Measurements from ENCODE around the gene PPP1R12B. TPM values are rescaled to one million over a fixed set of nuclear protein-coding genes. Genes with fewer than 3 reads are reported as not detected.
"Not testable (repeated sequence)": the region's sequence is repeated elsewhere in the genome, so short reads cannot be mapped to it uniquely, and the experiment has no call there.

PPP1R12B gene
- polyA plus RNA-seq, 4 donors, result 15.9 to 27.4 (median 24.2) TPM

GRCh38 chr1:202397256-202397655 lies 48.8 kb downstream of the PPP1R12B start:
- no peak for DNase-seq (ENCODE audit: low read depth in 4 of 4, low spot score in 2 of 4)

GRCh38 chr1:202398439-202398838 lies 49.9 kb downstream of the PPP1R12B start:
- not testable (repeated sequence) for DNase-seq (ENCODE audit: low read depth in 4 of 4, low spot score in 2 of 4)

DNA sequence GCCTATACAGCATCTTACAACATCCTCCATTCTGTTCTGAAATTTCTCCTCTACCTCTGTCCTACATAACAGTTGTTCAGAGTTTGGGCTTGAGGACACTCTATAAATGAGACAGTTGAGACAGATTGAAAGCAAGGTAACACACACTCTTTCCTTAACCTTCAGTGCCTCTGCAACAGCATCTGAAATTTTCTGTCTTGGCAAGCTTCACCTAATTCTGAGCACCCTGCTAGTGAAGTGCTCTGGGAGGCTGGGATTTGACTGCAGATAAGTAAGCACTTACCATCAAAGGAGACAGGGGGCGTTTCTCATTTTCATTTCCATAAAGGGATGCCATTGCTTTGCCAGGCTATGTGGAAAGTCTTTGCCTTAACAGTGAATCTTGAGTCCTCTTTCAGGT lies 53.3 kb downstream of the PPP1R12B start:
- DNase-seq (ENCODE audit: low read depth in 4 of 4, low spot score in 2 of 4), result not testable (repeated sequence)

DNA sequence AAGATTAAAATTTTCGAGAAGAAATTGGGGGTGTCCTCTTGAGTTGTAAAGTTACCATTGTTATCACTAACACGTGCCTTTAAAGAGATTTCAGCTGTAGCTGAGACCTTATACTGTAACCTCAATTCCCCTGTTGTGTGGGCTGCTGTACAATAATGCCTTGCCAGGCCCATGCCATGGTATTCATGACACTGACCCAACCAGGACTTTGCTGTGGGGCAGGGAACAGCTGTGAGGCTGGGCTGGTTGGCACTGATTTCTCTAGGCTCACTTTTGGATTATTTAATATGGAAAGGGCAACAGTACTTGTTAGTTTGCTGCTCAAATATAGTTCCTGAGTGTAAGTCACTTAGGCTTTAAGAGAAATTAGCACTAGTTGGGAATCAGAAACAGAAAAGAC lies 54.9 kb downstream of the PPP1R12B start:
- DNase-seq (ENCODE audit: low read depth in 4 of 4, low spot score in 2 of 4), result not testable (repeated sequence)

GRCh38 chr1:202405928-202406327 lies 57.4 kb downstream of the PPP1R12B start:
- no peak for DNase-seq (ENCODE audit: low read depth in 4 of 4, low spot score in 2 of 4)

GRCh38 chr1:202406896-202407295 lies 58.4 kb downstream of the PPP1R12B start:
- not testable (repeated sequence) for DNase-seq (ENCODE audit: low read depth in 4 of 4, low spot score in 2 of 4)

DNA sequence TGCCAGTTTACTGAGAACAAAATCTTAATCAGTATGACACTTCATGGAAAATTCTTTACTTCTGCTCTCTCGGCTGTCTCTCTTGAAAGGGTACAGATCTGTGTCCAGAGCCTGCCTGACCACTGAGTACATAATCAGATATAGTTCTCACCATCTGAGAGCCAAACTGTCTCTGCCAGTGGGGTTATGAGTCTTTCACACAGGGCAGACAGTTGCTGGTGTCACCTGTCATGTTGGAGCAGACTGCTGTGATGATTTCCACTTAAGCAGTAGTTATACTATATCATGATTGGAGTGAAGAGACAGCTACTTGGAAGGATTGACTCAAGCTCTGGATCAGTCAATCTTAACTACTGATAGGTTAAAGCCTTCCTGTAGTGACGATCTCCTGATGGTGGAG lies 58.9 kb downstream of the PPP1R12B start:
- DNase-seq (ENCODE audit: low read depth in 4 of 4, low spot score in 2 of 4), result not testable (repeated sequence)

DNA sequence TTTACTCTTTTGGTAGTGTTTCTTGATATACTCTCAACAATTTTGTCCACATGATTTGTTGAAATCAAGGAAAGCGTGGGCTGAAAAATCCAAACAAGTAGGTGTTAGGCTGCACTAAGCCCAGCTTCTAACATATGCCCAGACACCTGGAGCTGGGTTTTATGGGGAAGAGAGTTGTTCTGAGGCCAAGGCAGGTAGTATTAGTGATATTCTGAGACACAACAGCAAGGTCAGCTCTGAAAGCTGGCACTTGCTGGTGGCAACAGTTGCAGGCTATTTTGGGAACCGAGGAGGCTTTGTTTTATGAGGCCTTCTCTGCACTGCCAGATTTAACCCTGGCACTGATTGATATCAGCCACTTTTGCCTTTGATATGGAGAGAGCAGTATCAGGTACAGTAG lies 61.8 kb downstream of the PPP1R12B start:
- DNase-seq (ENCODE audit: low read depth in 4 of 4, low spot score in 2 of 4), result not testable (repeated sequence)

GRCh38 chr1:202410854-202411357 lies 62.4 kb downstream of the PPP1R12B start:
- DNase-seq (ENCODE audit: low read depth in 4 of 4, low spot score in 2 of 4), result not testable (repeated sequence)

DNA sequence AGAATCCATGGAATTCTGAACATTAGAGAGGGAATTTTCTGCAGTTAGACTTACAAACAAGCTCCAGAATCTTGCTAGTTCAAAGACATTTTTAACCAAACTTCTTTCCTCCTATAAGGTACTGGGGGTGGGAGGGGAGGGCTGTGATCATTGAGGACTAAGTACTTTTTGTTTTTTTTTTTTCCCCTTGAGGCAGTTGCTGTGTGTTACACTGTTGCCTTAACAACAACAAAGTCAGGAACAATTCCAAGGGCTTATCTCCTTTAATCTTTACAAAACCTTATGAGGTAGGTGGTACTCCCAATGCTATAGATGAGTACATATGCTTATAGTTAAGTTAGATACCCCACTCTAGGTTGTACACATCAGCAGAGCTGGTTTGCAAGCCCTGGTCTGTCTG lies 62.9 kb downstream of the PPP1R12B start:
- no peak for DNase-seq (ENCODE audit: low read depth in 4 of 4, low spot score in 2 of 4)

- DNase-seq (ENCODE audit: low read depth in 4 of 4, low spot score in 2 of 4), result not testable (repeated sequence)
Observed at GRCh38 chr1:202412421-202412820, 63.9 kb downstream of the PPP1R12B start.

DNA sequence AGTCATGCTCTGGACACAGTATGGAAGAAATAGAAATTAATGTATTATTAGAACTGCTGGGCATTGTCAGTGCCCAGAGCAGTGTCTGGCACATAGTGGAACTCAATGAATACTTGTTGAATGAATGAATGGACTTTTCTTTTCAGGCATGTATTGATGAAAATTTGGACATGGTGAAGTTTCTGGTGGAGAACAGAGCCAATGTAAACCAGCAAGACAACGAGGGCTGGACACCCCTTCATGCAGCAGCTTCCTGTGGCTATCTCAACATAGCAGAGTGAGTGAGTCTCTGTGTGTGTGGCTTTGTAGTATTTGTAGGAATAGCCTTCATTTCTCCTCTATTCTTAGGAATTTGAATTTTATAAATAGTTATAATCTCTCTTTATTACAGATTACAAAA lies 68.1 kb downstream of the PPP1R12B start:
- DNase-seq (ENCODE audit: low read depth in 4 of 4, low spot score in 2 of 4), result no peak

DNA sequence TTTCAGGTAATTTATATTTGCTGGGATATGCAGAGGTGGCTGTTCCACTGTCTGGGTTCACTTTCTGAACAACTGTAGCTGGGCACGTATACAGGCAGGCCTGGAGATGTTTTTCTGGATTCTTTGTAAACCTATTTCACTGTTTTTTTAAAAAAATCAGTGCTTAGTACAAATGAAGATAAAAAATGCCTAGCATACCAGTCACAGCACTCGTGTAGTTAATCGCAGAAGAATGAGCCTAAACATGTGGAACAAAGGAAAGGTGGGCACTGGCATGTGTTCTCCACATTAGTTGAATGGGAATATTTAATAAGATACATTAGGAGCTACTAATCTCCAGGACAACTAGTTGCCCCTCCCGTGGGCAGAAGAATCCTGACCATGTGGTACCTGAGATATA lies 68.6 kb downstream of the PPP1R12B start:
- not testable (repeated sequence) for DNase-seq (ENCODE audit: low read depth in 4 of 4, low spot score in 2 of 4)

- DNase-seq (ENCODE audit: low read depth in 4 of 4, low spot score in 2 of 4), result not testable (repeated sequence)
Observed at GRCh38 chr1:202417762-202418201, 69.3 kb downstream of the PPP1R12B start.

DNA sequence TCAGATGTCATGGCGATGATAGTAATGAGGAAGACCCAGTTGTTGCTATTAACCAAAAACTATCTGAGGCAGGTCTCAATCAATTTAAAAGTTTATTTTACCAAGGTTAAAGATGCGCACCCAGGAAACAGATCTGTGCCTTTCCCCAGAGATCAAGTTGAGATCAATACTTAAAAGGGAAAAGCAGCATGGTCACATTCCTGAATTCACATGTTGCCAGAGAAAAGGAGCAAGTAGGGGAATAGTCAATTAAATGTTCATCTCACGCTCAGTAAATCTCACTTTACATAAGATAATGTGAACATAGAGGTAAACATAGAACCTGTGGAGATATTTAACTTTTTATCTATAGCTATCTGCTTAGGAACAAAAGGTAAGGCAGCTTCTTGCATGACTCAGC lies 71.2 kb downstream of the PPP1R12B start:
- DNase-seq (ENCODE audit: low read depth in 4 of 4, low spot score in 2 of 4), result not testable (repeated sequence)

DNA sequence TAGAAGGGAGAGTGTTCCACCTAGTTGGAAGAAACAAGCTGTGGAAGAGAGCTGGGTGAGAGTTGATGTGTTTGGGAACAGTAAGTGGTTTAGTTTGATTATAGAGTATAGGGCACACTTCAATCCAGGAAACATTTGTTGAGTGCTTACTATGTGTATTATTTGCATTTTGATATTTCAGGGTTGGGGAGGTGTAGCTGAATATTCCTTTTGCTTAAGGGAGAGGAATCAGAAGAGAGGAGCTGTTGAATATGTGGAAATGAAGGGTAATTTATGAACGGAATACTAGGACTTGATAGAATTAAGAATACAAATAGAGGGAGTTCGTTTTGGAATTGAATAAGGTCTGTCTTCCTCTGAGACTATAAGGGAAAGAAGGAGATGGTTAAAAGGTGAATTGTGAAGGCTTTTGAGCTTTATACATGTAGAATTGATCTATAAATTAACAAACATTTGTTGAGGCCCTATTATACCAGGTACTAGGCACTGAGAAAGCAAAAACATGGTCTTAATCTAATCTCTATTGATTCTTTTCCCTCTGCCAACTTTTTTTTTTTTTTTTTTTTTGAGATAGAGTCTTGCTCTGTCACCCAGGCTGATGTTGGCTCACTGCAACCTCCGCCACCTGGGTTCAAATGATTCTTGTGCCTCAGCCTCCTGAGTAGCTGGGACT lies 72.1 kb downstream of the PPP1R12B start:
- DNase-seq (ENCODE audit: low read depth in 4 of 4, low spot score in 2 of 4), result not testable (repeated sequence)

DNA sequence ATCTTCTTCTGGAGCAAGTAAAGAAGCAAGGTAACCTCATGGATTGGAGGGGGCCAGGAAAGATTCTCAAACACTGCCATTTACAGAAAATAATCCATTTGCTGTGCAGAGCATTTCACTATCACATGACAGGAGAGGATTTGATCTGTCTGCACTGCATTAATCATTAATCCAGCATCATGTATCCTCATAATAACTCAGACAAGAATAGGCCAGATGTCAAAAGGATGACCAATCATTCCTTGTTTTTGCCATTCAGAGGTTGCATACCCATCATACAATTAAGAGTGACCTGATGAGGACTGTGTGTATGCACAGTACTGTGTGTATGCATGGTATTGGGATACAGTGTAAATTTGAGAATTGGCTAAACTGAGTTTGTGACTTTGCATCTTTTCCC lies 74.2 kb downstream of the PPP1R12B start:
- DNase-seq (ENCODE audit: low read depth in 4 of 4, low spot score in 2 of 4), result not testable (repeated sequence)

DNA sequence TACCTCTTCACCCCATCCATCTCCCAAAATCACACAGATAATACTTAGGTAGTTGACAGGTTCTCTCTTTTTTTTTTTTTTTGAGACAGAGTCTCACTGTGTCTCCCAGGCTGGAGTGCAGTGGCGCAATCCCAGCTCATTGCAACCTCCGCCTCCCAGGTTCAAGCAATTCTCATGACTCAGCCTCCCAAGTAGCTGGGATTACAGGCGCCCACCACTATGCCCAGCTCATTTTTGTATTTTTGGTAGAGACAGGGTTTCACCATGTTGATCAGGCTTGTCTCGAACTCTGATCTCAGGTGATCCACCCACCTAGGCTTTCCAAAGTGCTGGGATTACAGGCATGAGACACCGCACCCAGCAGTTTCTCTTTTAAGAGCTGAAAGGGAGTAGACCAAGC lies 75.8 kb downstream of the PPP1R12B start:
- DNase-seq (ENCODE audit: low read depth in 4 of 4, low spot score in 2 of 4), result not testable (repeated sequence)

GRCh38 chr1:202430111-202430510 lies 81.6 kb downstream of the PPP1R12B start:
- DNase-seq (ENCODE audit: low read depth in 4 of 4, low spot score in 2 of 4), result not testable (repeated sequence)

- not testable (repeated sequence) for DNase-seq (ENCODE audit: low read depth in 4 of 4, low spot score in 2 of 4)
Observed at GRCh38 chr1:202432338-202432737, 83.8 kb downstream of the PPP1R12B start.

DNA sequence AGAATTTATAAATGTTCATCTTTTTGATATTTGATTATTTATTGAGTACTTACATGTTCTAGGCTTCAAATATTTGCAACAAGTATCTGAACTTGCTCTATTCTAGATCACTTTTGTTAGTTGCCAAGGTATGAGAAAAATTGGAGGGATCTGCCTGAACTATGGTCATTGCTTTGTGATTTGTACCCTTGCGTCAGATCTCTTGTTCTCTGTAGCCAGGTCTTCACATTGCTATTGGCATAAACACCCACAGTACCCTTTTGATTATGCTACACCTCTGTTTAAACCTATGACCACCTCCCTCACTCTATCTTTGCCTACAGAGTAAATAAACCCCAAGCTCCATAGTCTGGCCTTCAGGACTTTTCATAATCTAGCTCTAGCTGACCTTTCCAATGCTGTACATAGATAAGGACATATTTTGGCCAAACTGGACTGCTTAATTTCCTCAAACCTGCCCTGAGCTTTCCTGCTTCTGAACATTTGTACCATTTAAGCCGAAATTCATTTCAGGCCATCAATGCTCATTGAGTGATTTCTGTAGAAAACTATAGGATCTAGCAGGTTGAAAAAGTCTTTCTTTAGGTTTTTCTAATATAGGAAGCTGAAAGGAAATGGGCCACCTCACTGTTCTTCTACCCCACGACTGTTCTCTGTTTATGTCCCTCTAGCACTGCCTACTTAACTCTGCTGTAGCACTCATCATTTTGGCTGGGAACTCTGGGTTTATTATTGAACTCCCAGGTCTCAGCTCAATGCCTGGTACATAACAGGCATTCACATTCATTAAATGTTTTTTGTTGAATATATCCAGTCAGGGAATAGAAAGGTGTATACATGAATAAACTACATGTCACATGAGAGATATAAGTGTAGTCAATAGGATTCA lies 84.9 kb downstream of the PPP1R12B start:
- DNase-seq (ENCODE audit: low read depth in 4 of 4, low spot score in 2 of 4), result no peak

Data from left renal cortex interstitium (tissue), 4 donors.